ENCODE data around the gene P2RY2.

DNA sequence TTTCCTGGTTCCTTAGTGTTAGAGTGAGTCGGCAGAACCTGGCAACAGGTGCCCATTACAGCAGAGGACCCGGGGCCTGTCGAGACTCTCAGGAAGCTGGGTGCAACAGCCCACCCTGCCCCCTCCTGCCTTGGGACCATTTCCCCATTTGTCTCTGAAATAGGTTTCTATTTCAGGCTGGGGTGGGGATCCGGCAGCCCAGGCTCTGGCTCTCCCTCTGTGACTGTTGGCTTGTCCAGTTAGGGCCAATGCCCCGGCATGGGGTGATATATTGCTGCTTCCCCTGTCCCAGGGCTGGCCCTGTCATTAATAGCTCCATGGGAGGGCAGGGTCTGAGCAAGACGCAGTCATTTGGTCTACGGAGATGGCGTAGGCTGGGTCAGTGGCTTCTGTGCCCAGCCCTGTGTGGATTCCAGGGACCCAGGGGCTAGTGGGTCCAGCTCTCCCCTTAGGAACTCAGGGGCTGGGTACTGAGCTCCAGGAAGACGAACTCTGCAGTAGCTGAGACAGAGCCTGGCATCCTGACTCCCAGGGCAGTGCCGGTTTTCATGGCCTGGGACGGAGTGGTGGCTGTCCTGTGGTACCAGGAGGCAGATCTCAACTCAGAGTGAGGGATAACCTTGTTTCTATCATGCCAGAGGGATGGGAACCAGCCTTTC, 56.8 kb downstream of the P2RY2 start:
- TF ChIP-seq POLR2A (IDR thresholded peaks at IDR 0.05), result no peak
- TF ChIP-seq, protein P1, sequence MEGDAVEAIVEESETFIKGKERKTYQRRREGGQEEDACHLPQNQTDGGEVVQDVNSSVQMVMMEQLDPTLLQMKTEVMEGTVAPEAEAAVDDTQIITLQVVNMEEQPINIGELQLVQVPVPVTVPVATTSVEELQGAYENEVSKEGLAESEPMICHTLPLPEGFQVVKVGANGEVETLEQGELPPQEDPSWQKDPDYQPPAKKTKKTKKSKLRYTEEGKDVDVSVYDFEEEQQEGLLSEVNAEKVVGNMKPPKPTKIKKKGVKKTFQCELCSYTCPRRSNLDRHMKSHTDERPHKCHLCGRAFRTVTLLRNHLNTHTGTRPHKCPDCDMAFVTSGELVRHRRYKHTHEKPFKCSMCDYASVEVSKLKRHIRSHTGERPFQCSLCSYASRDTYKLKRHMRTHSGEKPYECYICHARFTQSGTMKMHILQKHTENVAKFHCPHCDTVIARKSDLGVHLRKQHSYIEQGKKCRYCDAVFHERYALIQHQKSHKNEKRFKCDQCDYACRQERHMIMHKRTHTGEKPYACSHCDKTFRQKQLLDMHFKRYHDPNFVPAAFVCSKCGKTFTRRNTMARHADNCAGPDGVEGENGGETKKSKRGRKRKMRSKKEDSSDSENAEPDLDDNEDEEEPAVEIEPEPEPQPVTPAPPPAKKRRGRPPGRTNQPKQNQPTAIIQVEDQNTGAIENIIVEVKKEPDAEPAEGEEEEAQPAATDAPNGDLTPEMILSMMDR (IDR thresholded peaks at IDR 0.05), result no peak
- no peak for TF ChIP-seq POLR2AphosphoS5 (IDR thresholded peaks at IDR 0.05)
- no peak for TF ChIP-seq EP300 (IDR thresholded peaks at IDR 0.05)
